ENCODE results near the gene ENPP3.
"Not testable (repeated sequence)": the region's sequence is repeated elsewhere in the genome, so short reads cannot be mapped to it uniquely, and the experiment has no call there.

The ENPP3 gene

GRCh38 chr6:131687022-131687421 is 49.9 kb downstream of the ENPP3 start:
- no peak for DNase-seq

GRCh38 chr6:131688286-131688685 is 51.2 kb downstream of the ENPP3 start:
- DNase-seq, result no peak

GRCh38 chr6:131692031-131692430 is 54.9 kb downstream of the ENPP3 start:
- no peak for DNase-seq

- no peak for DNase-seq
Measured at GRCh38 chr6:131692589-131692988, 55.5 kb downstream of the ENPP3 start.

- DNase-seq, result no peak
Measured at GRCh38 chr6:131693384-131693783, 56.3 kb downstream of the ENPP3 start.

GRCh38 chr6:131694832-131695426 is 57.8 kb downstream of the ENPP3 start:
- peak; percentile 8 for DNase-seq

GRCh38 chr6:131696956-131697355 is 59.9 kb downstream of the ENPP3 start:
- DNase-seq, result no peak

GRCh38 chr6:131700851-131701250 is 63.7 kb downstream of the ENPP3 start:
- DNase-seq, result not testable (repeated sequence)

GRCh38 chr6:131703905-131704304 is 66.8 kb downstream of the ENPP3 start:
- not testable (repeated sequence) for DNase-seq

- not testable (repeated sequence) for DNase-seq
Measured at GRCh38 chr6:131710917-131711316, 73.8 kb downstream of the ENPP3 start, which contains the start of gene CTAGE9. Gene CTAGE9 (minus strand): TSS chr6:131711017. CDS start chr6:131711017, 0 bp downstream.

- DNase-seq, result not testable (repeated sequence)
Measured at GRCh38 chr6:131715567-131715966, 78.5 kb downstream of the ENPP3 start.

GRCh38 chr6:131717836-131718542 is 80.9 kb downstream of the ENPP3 start:
- no peak for DNase-seq

- no peak for DNase-seq
Measured at GRCh38 chr6:131721161-131721560, 84.1 kb downstream of the ENPP3 start.

GRCh38 chr6:131724114-131724513 is 87.0 kb downstream of the ENPP3 start:
- DNase-seq, result no peak

GRCh38 chr6:131727467-131727866 is 90.4 kb downstream of the ENPP3 start:
- DNase-seq, result no peak

GRCh38 chr6:131727868-131728267 is 90.8 kb downstream of the ENPP3 start:
- no peak for DNase-seq

- DNase-seq, result no peak
Measured at GRCh38 chr6:131728296-131728939, 91.3 kb downstream of the ENPP3 start.

GRCh38 chr6:131729550-131729949 is 92.4 kb downstream of the ENPP3 start:
- no peak for DNase-seq

GRCh38 chr6:131730264-131730663 is 93.2 kb downstream of the ENPP3 start:
- DNase-seq, result no peak

- no peak for DNase-seq
Measured at GRCh38 chr6:131731224-131731623, 94.1 kb downstream of the ENPP3 start.

GRCh38 chr6:131733376-131734016 is 96.4 kb downstream of the ENPP3 start:
- DNase-seq, result no peak

GRCh38 chr6:131736003-131736596 is 99.0 kb downstream of the ENPP3 start:
- DNase-seq, result no peak

- no peak for DNase-seq
Measured at GRCh38 chr6:131736811-131737210, 99.7 kb downstream of the ENPP3 start.
